ES-I3 (cell line): ENCODE results near the gene TMC8.

Experiments used
- H3K36me3 ChIP-seq: 2 replicates; pipeline ENCODE4 v1.6.1; 2013; ENCODE audit warnings: mild to moderate bottlenecking, low read length, control low read depth, moderate library complexity; ENCODE audit not compliant: insufficient read depth
- H3K4me1 ChIP-seq: 2 replicates; pipeline ENCODE4 v1.6.1; 2013; ENCODE audit warnings: mild to moderate bottlenecking, control low read depth, low read length; ENCODE audit not compliant: insufficient read depth
- H3K9ac ChIP-seq: 2 replicates; pipeline ENCODE4 v1.6.1; 2013; ENCODE audit warnings: low read depth, mild to moderate bottlenecking, low read length, moderate library complexity
- H3K9me3 ChIP-seq: 2 replicates; pipeline ENCODE4 v1.6.1; 2013; ENCODE audit warnings: mild to moderate bottlenecking, low read length, moderate library complexity; ENCODE audit not compliant: control insufficient read depth, insufficient read depth

TMC8 gene

GRCh38 chr17:78143214-78144146, 12.9 kb downstream of the TMC8 start:
- H3K9me3 ChIP-seq: no peaks in the 10 kb centered on the region
- H3K4me1 ChIP-seq: peaks cover 33% of the 10 kb centered on the region; the same call in 1 of the 2 replicates
- H3K36me3 ChIP-seq: no peaks in the 10 kb centered on the region
- H3K9ac ChIP-seq: no peak overlapping the region

DNA sequence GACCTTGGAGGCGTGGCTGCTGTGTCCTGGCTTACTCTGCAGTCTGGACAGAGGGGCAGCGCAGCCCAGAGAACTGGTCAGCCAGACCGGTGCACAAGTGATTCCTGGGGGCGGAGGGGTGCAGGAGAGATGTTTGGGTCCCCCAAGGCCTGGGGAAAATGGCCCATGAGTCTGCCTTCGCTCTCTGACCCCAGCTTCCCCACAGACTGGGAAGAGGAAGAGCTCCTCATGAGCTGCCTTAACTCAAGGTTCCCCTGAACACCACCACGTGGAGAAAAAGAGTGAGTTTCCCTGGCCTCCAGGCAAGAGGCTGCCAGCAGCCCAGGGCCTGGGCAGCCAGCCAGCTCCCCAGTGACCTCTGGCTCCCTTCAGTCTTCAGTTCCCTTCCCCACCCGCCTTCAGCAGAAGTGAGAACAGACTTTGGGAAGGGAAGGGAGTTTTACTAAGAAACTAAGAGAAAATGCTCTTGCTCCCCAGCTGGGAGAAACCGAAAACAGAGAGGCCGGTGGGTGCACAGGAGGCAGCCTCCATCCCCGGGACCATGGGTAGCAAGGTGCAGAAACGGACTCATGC, 13.7 kb downstream of the TMC8 start:
- H3K4me1 ChIP-seq: peaks cover 25% of the 10 kb centered on the region; the same call in 1 of the 2 replicates
- H3K36me3 ChIP-seq: no peaks in the 10 kb centered on the region
- H3K9me3 ChIP-seq: no peaks in the 10 kb centered on the region
- no peak overlapping the region for H3K9ac ChIP-seq

DNA sequence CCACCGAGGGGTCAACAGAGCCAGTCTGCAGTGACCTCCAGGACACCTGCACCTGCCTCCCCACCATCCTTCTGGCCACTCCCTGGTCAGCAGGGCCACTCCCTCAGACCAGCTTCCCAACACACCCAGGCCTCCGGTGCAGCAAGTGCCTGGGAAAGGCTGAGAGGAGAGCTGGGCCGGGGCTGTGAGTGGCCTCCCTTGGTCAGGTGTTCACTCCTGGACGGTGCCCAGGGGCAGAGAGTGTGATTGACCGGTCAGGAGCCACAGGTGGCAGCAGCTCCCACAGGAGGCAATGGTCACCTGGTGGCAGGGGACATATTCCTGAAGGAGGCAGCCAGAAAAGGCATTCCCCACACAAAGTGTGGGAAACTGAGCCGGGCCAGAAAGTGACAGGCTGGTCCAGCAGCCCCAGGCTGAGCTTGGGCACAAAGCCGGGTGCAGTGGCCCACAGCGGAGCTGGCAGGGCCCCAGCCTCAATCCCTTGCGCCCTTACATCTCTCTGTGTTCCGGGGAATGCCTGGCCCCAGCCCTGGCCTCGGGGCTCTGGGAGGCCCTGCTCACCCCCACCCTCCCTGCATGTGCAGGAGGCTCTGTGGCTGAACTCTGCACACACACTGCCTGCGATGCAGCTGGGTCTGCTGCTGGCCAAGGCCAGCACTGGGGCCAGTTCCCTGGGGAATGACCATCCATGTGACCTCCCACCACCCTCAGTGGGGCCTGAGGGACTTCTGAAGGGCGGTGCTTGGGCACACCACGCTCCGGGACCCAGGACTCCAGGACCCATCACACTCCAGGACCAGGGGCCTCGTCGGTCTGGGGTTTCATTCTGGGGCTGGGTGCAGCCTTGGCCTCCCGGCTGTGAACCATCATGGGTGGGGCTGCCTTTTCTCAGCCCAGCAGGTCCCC, 14.4 kb downstream of the TMC8 start:
- H3K9me3 ChIP-seq: no peaks in the 10 kb centered on the region
- peaks cover 22% of the 10 kb centered on the region; the same call in 1 of the 2 replicates for H3K4me1 ChIP-seq
- no peak overlapping the region for H3K9ac ChIP-seq
- no peaks in the 10 kb centered on the region for H3K36me3 ChIP-seq

- peaks cover 22% of the 10 kb centered on the region; the same call in 1 of the 2 replicates for H3K4me1 ChIP-seq
Observed at GRCh38 chr17:78146471-78146869, 15.9 kb downstream of the TMC8 start.

GRCh38 chr17:78146881-78147280, 16.3 kb downstream of the TMC8 start:
- Histone ChIP-seq H3K9me3 (no peaks in the 10 kb centered on the region), H3K4me1 (peaks cover 22% of the 10 kb centered on the region; the same call in 1 of the 2 replicates), H3K36me3 (no peaks in the 10 kb centered on the region), H3K9ac (no peak overlapping the region)

More at GRCh38 chr17:78146471-78146869, 15.9 kb downstream of the TMC8 start:
- Histone ChIP-seq H3K9ac (no peak overlapping the region), H3K36me3 (no peaks in the 10 kb centered on the region), H3K9me3 (no peaks in the 10 kb centered on the region)

GRCh38 chr17:78147315-78147998, 16.9 kb downstream of the TMC8 start:
- H3K4me1 ChIP-seq: peaks cover 18% of the 10 kb centered on the region; the same call in 1 of the 2 replicates
- H3K9me3 ChIP-seq: no peaks in the 10 kb centered on the region
- H3K9ac ChIP-seq: no peak overlapping the region
- H3K36me3 ChIP-seq: no peaks in the 10 kb centered on the region

DNA sequence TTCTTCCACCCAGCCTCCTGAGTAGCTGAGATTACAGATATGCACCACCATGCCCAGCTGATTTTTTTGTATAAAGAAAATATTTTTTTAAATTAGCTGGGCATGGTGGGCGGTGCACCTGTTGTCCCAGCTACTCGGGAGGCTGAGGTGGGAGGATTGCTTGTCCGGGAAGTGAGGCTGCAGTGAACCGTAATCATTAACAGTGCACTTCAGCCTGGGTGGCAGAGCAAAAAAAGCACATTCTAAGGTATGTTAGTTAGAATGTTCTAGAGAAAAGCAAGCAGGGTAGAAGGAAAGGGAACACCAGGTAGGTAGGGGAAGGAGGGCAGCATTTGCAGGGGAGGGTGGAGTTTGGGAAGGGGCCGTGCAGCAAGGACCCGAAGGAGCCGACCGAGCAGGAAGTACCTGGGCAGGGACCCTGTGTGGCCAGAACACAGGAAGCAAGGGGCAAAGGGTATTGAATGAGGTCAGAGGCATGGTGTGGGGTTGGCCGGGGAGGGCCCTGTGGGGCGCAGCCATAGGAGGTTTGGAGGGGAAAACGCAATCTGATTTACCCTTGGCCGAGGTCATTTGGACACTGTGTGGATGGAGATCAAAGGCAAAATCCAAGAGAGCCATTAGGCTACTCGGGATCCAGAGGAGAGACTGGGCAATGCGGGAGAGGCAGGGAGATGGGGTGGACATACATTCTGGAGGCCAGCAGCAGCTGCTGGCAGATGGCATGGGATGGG, 17.9 kb downstream of the TMC8 start:
- no peaks in the 10 kb centered on the region for H3K9me3 ChIP-seq
- no peak overlapping the region for H3K9ac ChIP-seq
- peaks cover 17% of the 10 kb centered on the region; the same call in 1 of the 2 replicates for H3K4me1 ChIP-seq
- H3K36me3 ChIP-seq: no peaks in the 10 kb centered on the region

GRCh38 chr17:78151514-78152008, 21.0 kb downstream of the TMC8 start:
- Histone ChIP-seq H3K9me3 (no peaks in the 10 kb centered on the region), H3K36me3 (no peaks in the 10 kb centered on the region), H3K4me1 (peaks cover 14% of the 10 kb centered on the region; the same call in 1 of the 2 replicates), H3K9ac (no peak overlapping the region)

DNA sequence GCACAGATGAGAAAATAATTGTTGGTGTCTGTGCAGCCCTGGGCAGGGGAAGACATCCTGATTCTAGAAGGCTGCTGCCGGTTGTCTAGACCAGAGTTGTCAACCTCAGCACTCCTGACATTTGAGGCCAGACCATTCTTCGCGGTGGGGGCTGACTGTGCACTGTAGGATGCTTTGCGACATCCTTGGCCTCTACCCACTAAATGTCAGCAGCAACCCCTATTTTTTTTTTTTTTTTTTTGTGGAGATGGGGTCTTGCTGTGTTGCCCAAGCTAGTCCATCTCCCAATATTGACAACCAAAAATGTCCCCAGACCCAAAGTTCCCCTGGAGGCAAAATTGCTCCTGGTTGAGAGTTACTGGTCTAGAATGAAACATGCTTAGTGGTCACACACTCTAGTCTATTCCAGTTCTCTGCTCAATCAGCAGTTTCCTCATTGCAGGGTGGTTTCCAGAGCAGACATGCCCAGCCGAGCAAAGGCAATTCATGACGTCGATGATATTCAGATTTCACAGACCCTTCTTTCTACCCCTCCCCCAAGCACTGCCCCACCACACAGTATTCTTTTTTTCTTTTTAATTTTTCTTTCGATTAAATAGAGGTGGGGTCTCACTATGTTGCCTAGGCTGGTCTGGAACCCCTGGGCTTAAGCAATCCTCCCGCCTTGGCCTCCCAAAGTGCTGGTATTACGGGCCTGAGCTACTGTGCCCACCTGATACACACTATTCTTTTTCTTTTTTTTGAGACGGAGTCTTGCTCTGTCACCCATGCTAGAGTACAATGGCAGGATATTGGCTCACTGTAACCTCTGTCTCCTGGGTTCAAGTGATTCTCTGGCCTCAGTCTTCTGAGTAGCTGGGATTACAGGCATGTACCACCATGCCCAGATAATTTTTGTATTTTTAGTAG, 24.6 kb downstream of the TMC8 start:
- Histone ChIP-seq H3K4me1 (peaks cover 13% of the 10 kb centered on the region; the same call in 1 of the 2 replicates), H3K9me3 (no peaks in the 10 kb centered on the region), H3K9ac (no peak overlapping the region)

DNA sequence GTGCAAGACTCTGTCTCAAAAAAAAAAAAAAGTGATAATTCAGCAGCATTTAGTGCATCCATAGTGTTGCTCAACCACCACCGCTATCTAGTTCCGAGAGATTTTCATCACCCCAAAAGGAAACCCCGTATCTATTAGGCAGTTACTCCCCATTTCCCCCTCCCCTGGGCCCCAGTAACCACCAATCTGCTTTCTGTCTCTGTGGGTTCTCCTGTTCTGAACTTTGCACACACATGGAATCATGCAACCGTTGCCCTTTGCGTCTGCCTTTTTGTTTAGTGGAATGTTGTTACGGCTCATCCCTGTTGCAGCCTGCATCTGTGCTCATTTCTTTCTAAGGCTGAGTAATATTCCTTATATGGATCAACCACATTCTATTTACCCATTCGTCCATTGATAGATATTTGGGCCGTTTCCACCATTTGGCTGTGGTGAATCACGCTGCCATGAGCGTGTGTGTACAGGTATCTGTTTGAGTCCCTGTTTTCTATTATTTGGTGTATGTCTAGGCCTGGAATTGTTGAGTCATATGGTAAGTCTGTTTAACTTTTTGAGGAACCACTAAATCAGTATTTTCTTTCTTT, 29.1 kb downstream of the TMC8 start:
- no peaks in the 10 kb centered on the region for H3K9me3 ChIP-seq
- no peaks in the 10 kb centered on the region for H3K36me3 ChIP-seq
- peaks cover 2% of the 10 kb centered on the region; the same call in 1 of the 2 replicates for H3K4me1 ChIP-seq
- no peak overlapping the region for H3K9ac ChIP-seq

More for the DNA sequence above, 24.6 kb downstream of the TMC8 start:
- no peaks in the 10 kb centered on the region for H3K36me3 ChIP-seq

DNA sequence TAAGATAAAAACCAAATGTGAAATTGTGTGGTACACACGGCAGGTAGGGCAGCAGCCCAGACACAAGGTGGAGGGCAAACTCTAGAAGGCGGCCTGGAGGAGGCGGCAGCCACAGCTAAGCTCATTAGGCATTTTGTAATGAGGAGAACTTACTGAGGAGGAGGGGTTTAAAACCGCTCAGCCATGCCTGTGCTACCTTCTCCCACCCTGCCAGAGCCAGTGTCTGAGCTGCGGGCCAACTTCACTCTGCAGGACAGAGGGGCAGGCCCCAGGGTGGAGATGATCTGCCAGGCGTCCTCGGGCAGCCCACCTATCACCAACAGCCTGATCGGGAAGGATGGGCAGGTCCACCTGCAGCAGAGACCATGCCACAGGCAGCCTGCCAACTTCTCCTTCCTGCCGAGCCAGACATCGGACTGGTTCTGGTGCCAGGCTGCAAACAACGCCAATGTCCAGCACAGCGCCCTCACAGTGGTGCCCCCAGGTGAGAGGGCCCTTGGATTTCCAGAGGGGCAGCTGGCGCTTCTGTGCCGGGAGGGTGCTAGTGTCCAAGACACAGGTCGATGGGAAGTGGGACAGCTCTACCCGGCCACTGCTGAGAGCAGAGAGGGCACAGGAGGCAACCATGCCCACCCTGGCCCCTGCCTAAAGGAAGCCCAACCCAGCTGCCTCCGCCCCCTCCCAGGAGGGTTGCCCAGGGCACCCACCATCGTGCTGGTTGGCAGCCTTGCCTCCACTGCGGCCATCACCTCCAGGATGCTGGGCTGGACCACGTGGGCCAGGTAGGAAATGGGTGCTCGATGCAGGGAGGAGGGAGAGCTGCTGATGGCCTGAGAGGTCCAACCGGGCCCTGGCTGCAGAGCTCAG, 33.5 kb downstream of the TMC8 start:
- no peak overlapping the region for H3K9ac ChIP-seq
- no peaks in the 10 kb centered on the region; the same call in 1 of the 2 replicates for H3K4me1 ChIP-seq
- H3K9me3 ChIP-seq: no peaks in the 10 kb centered on the region
- no peaks in the 10 kb centered on the region for H3K36me3 ChIP-seq
